ENCODE results near the gene METRNL. TPM values are rescaled to one million over a fixed set of nuclear protein-coding genes. Genes with fewer than 3 reads are reported as not detected.
A peak's percentile ranks its signal among the peaks of the same experiment; 100 is the strongest.

METRNL gene
- total RNA-seq, 4 donors from 2014 or later, result 80.3 to 137 (median 87.7) TPM

- peaks cover 0 to 3% (median 0%) of the 10 kb centered on the region in 4 donors for H3K27me3 ChIP-seq
- H3K27ac ChIP-seq, result peak overlapping the region; percentile 89 to 95 (median 90)
- intact Hi-C loops (cut with DNase I), result no loop called here
- peaks cover 31 to 83% (median 52%) of the 10 kb centered on the region in 3 donors for H3K4me1 ChIP-seq
- 45 to 50% methylated on average over 7 to 10 of the region's 32 CpGs for WGBS, 2 donors
- H3K9me3 ChIP-seq, result no peaks in the 10 kb centered on the region
- peaks cover 25 to 83% (median 26%) of the 10 kb centered on the region in 3 donors for H3K36me3 ChIP-seq
- peak overlapping the region in 3 of 4 donors; percentile 29 to 49 (median 38) for H3K4me3 ChIP-seq
- no peak for TF ChIP-seq POLR2A (IDR thresholded peaks at IDR 0.05)
- no peak for TF ChIP-seq CTCF (IDR thresholded peaks at IDR 0.05)
- no peak for DNase-seq
These were observed 11.2 kb downstream of the METRNL start for GRCh38 chr17:83090444-83091256.

- Histone ChIP-seq H3K27me3 (peaks cover 0 to 3% (median 0%) of the 10 kb centered on the region in 4 donors), H3K4me1 (peaks cover 36 to 82% (median 49%) of the 10 kb centered on the region in 3 donors), H3K27ac (peak overlapping the region; percentile 89 to 95 (median 90)), H3K36me3 (peaks cover 31 to 83% (median 33%) of the 10 kb centered on the region in 3 donors), H3K9me3 (no peaks in the 10 kb centered on the region), H3K4me3 (peak overlapping the region in 3 of 4 donors; percentile 29 to 49 (median 38))
- intact Hi-C loops (cut with DNase I), result no loop called here
- WGBS, 2 donors, result 48 to 59% methylated on average over 14 to 31 of the region's 35 CpGs
- TF ChIP-seq POLR2A (IDR thresholded peaks at IDR 0.05), result peak in 1 of 4 donors; percentile 23
- TF ChIP-seq CTCF (IDR thresholded peaks at IDR 0.05), result no peak
- no peak for DNase-seq
These were observed 12.1 kb downstream of the METRNL start for GRCh38 chr17:83091257-83092141.

- no peaks in the 10 kb centered on the region for H3K9me3 ChIP-seq
- no peak for DNase-seq
- 33 to 77% methylated on average over 6 to 7 of the region's 26 CpGs for WGBS, 2 donors
- intact Hi-C loops (cut with DNase I), result no loop called here
- H3K4me3 ChIP-seq, result peak overlapping the region in 3 of 4 donors; percentile 29 to 49 (median 38)
- H3K27me3 ChIP-seq, result peaks cover 0 to 3% (median 0%) of the 10 kb centered on the region in 4 donors
- peak overlapping the region; percentile 89 to 95 (median 90) for H3K27ac ChIP-seq
- H3K36me3 ChIP-seq, result peaks cover 36 to 80% (median 37%) of the 10 kb centered on the region in 3 donors
- no peak for TF ChIP-seq CTCF (IDR thresholded peaks at IDR 0.05)
- no peak for TF ChIP-seq POLR2A (IDR thresholded peaks at IDR 0.05)
- H3K4me1 ChIP-seq, result peaks cover 43 to 82% (median 48%) of the 10 kb centered on the region in 3 donors
These were observed 12.8 kb downstream of the METRNL start for GRCh38 chr17:83092186-83092585.

- 77 to 96% methylated on average over 8 to 14 of the region's 22 CpGs for WGBS, 2 donors
- Histone ChIP-seq H3K36me3 (peaks cover 30 to 73% (median 32%) of the 10 kb centered on the region in 3 donors), H3K4me1 (peaks cover 47 to 82% (median 48%) of the 10 kb centered on the region in 3 donors)
These were observed 13.5 kb downstream of the METRNL start for GRCh38 chr17:83092931-83093330.

More at GRCh38 chr17:83092931-83093330, 13.5 kb downstream of the METRNL start:
- TF ChIP-seq POLR2A (IDR thresholded peaks at IDR 0.05) (no peak), CTCF (IDR thresholded peaks at IDR 0.05) (no peak)
- Histone ChIP-seq H3K4me3 (no peak overlapping the region), H3K9me3 (no peaks in the 10 kb centered on the region), H3K27me3 (peaks cover 0 to 3% (median 0%) of the 10 kb centered on the region in 4 donors), H3K27ac (peak overlapping the region; percentile 89 to 95 (median 90))
- DNase-seq, result no peak
- intact Hi-C loops (cut with DNase I), result no loop called here

Measured in esophagus squamous epithelium (tissue), 5 donors.